ENCODE results near the gene MEOX1. TPM values are rescaled to one million over a fixed set of nuclear protein-coding genes. Genes with fewer than 3 reads are reported as not detected.

MEOX1 gene
- total RNA-seq, 1 experiment from 2014 or later: not detected

DNA sequence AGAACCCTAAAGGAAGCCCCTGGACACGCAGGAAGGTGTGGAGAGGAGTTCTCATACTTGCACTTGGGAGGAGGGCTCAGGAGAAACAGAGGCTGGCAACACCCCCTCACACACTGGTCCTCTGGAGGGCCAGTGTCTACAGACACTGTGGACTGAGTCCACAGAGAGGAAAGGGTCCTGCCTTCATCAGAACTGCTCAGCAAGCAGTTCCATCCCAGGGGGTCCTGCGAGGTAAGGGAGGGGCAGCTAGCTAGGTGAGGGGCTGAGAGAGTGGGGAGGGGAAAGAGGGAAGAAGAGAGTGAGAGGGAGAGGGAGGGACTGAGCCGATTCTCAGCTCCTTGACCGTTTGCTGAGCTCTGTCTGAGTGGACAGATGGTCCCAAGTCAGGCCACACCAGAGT, 17.7 kb upstream of the MEOX1 start:
- Histone ChIP-seq H4K20me1 (ENCODE audit: control insufficient read depth, insufficient read depth, insufficient read length) (no peaks in the 10 kb centered on the region), H3K27me3 (ENCODE audit: insufficient read depth, low read length) (no peaks in the 10 kb centered on the region), H3K79me1 (ENCODE audit: insufficient read depth, low read depth, low read length, poor library complexity, severe bottlenecking) (no peaks in the 10 kb centered on the region), H2BK5ac (ENCODE audit: insufficient read length, low read length) (no peak overlapping the region), H3K79me2 (ENCODE audit: insufficient read depth, low read length) (no peaks in the 10 kb centered on the region), H2BK120ac (ENCODE audit: low read depth, low read length, poor library complexity, severe bottlenecking) (no peak overlapping the region), H3K18ac (ENCODE audit: insufficient read length, low read depth, low read length) (no peak overlapping the region), H3K27ac (ENCODE audit: insufficient read length, low read depth, low read length) (no peak overlapping the region), H2BK20ac (ENCODE audit: low read depth, low read length, poor library complexity, severe bottlenecking) (no peak overlapping the region), H4K91ac (ENCODE audit: insufficient read length, low read depth, low read length) (no peak overlapping the region), H3K9ac (ENCODE audit: extremely low read depth, insufficient read length, low read length) (no peak overlapping the region), H3K9me3 (ENCODE audit: control insufficient read depth, low read depth, low read length) (no peaks in the 10 kb centered on the region), H3K56ac (ENCODE audit: insufficient read length, low read depth, low read length) (no peak overlapping the region), H4K8ac (replicated peaks; ENCODE audit: insufficient read length, low read depth, low read length) (no peak overlapping the region), H4K5ac (ENCODE audit: insufficient read length, low read depth, low read length) (no peak overlapping the region), H3K14ac (ENCODE audit: insufficient read depth, low read length) (no peak overlapping the region), H2AFZ (ENCODE audit: low read length) (no peak overlapping the region), H3K4me2 (ENCODE audit: insufficient read depth, insufficient read length, low read length) (no peak overlapping the region), H2AK5ac (ENCODE audit: insufficient read length, low read length) (no peak overlapping the region), H2BK12ac (ENCODE audit: insufficient read length, low read depth, low read length) (no peak overlapping the region), H2BK15ac (ENCODE audit: low read depth, low read length) (no peak overlapping the region), H3K4me1 (ENCODE audit: insufficient read depth, low read length) (no peaks in the 10 kb centered on the region; the same call in 1 of the 2 replicates), H3T11ph (ENCODE audit: low read length) (no peak overlapping the region), H3K23ac (ENCODE audit: insufficient read length, low read depth, low read length) (no peak overlapping the region), H3K23me2 (ENCODE audit: insufficient read length, low read depth, low read length, poor library complexity, severe bottlenecking) (no peaks in the 10 kb centered on the region), H3K4ac (ENCODE audit: low read depth, low read length) (no peak overlapping the region)
- H3K27me3 Mint-ChIP-seq (ENCODE audit: low read depth): no peaks in the 10 kb centered on the region
- TF ChIP-seq, protein P1, sequence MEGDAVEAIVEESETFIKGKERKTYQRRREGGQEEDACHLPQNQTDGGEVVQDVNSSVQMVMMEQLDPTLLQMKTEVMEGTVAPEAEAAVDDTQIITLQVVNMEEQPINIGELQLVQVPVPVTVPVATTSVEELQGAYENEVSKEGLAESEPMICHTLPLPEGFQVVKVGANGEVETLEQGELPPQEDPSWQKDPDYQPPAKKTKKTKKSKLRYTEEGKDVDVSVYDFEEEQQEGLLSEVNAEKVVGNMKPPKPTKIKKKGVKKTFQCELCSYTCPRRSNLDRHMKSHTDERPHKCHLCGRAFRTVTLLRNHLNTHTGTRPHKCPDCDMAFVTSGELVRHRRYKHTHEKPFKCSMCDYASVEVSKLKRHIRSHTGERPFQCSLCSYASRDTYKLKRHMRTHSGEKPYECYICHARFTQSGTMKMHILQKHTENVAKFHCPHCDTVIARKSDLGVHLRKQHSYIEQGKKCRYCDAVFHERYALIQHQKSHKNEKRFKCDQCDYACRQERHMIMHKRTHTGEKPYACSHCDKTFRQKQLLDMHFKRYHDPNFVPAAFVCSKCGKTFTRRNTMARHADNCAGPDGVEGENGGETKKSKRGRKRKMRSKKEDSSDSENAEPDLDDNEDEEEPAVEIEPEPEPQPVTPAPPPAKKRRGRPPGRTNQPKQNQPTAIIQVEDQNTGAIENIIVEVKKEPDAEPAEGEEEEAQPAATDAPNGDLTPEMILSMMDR (conservative IDR thresholded peaks at IDR 0.05): no peak
- H3K27ac Mint-ChIP-seq: no peak overlapping the region; a peak in 1 of 7 replicates
- no peaks in the 10 kb centered on the region for H3K36me3 Mint-ChIP-seq (ENCODE audit: insufficient read depth in 1 of 3, low read depth in 3 of 3)
- no CpG with 5 or more reads among the region's 4 CpGs for WGBS (ENCODE audit: extremely low coverage, insufficient read length, low lambda C conversion rate)
- H3K4me3 Mint-ChIP-seq: no peak overlapping the region
- peaks cover 44 to 49% of the 10 kb centered on the region in 2 experiments for H3K4me1 Mint-ChIP-seq
- H3K9me3 Mint-ChIP-seq: no peaks in the 10 kb centered on the region
- no peak for DNase-seq
